ENCODE results near the gene MDK.

- no peak for TF ChIP-seq POLR2AphosphoS5 (IDR thresholded peaks at IDR 0.05; ENCODE audit: low read depth, low read length)
- no peak for TF ChIP-seq SIN3A (IDR thresholded peaks at IDR 0.05; ENCODE audit: borderline replicate concordance, insufficient read depth, low read length)
- no peak for TF ChIP-seq REST (IDR thresholded peaks at IDR 0.05; ENCODE audit: insufficient read depth in 1 of 2, low read depth in 2 of 2, low read length in 2 of 2)
- no peak for TF ChIP-seq TAF1 (IDR thresholded peaks at IDR 0.05; ENCODE audit: borderline replicate concordance, insufficient read depth, low read length)
Measured at GRCh38 chr11:46337626-46338345, 43.7 kb upstream of the MDK start.

Measured in PFSK-1 (cell line).